H1 (cell line): ENCODE results near the gene ASB13. TPM values are rescaled to one million over a fixed set of nuclear protein-coding genes. Genes with fewer than 3 reads are reported as not detected.

Source experiments
- CTCF ChIA-PET: fragments of 300-600 bp; sonication (Branson Sonifier 250); formaldehyde crosslinking; loops from one replicate; lab custom pipeline; 2021; ENCODE audit not compliant: partially characterized antibody; lab: Charles Lee
- POLR2A ChIA-PET: fragments of 300-600 bp; sonication (Branson Sonifier 250); formaldehyde crosslinking; loops from one replicate; lab custom pipeline; 2021; ENCODE audit warnings: inconsistent platforms; ENCODE audit not compliant: partially characterized antibody; lab: Charles Lee
- DNase-seq, 2 experiments: peaks; one replicate each; pipeline versions ENCODE4 v3.0.0 to v3.0.0-alpha.2; 2010 to 2022; ENCODE audit warnings: low spot score in 2 of 2, low read depth in 1 of 2, mixed read lengths in 1 of 2
- FAIRE-seq: peaks from 2 replicates; lab custom pipeline; 2011; peaks lifted over from hg19 to GRCh38; lab: Jason Lieb, UNC
- H2AFZ ChIP-seq: 2 replicates; pipeline ENCODE4 v1.8.1; 2012; ENCODE audit warnings: low read length, inconsistent platforms
- H2AK5ac ChIP-seq: 2 replicates; pipeline ENCODE4 v1.6.1; 2013; ENCODE audit warnings: low read depth, low read length
- H2BK120ac ChIP-seq: replicated peaks from 2 replicates; pipeline ENCODE3; 2013; ENCODE audit warnings: low read depth, low read length, inconsistent platforms
- H2BK12ac ChIP-seq: 2 replicates; pipeline ENCODE4 v1.6.1; 2013; ENCODE audit warnings: low read depth, low read length
- H2BK15ac ChIP-seq: 2 replicates; pipeline ENCODE4 v1.6.1; 2013; ENCODE audit warnings: low read length
- H2BK20ac ChIP-seq: 2 replicates; pipeline ENCODE4 v1.6.1; 2013; ENCODE audit warnings: low read length
- H2BK5ac ChIP-seq: 2 replicates; pipeline ENCODE4 v1.6.1; 2013; ENCODE audit warnings: low read depth, low read length
- H3K14ac ChIP-seq: 2 replicates; pipeline ENCODE4 v1.6.1; 2013; ENCODE audit warnings: inconsistent platforms; ENCODE audit not compliant: insufficient read length
- H3K18ac ChIP-seq: 2 replicates; pipeline ENCODE4 v1.6.1; 2013; ENCODE audit warnings: low read length; ENCODE audit errors: extremely low read depth
- H3K23ac ChIP-seq: 2 replicates; pipeline ENCODE4 v1.6.1; 2013; ENCODE audit warnings: inconsistent platforms; ENCODE audit not compliant: insufficient read length
- H3K23me2 ChIP-seq: 2 replicates; pipeline ENCODE4 v1.6.1; 2013; ENCODE audit warnings: low read depth, low read length
- H3K27ac ChIP-seq: 2 replicates; pipeline ENCODE4 v1.6.1; 2011; ENCODE audit warnings: low read depth, low read length, inconsistent platforms
- H3K27me3 ChIP-seq, 4 experiments: replicated peaks in 1 of 4; 1 replicate in 1 of 4; 2 replicates in 3 of 4; pipeline versions ENCODE4 v1.6.1 to v1.8.1; 2011 to 2013; ENCODE audit warnings: low read length in 3 of 4, mild to moderate bottlenecking in 3 of 4, inconsistent platforms in 2 of 4, mixed read lengths in 2 of 4, moderate library complexity in 1 of 4; ENCODE audit not compliant: control insufficient read depth in 3 of 4, insufficient read depth in 3 of 4; ENCODE audit errors: extremely low read depth in 1 of 4
- H3K36me3 ChIP-seq, 4 experiments: 2 replicates each; pipeline versions ENCODE4 v1.6.1 to v1.8.1; 2011 to 2013; ENCODE audit warnings: mild to moderate bottlenecking in 4 of 4, low read length in 3 of 4, moderate library complexity in 2 of 4, control low read depth in 1 of 4, inconsistent platforms in 1 of 4; ENCODE audit not compliant: insufficient read depth in 4 of 4, control insufficient read depth in 2 of 4
- H3K4ac ChIP-seq: replicated peaks from 2 replicates; pipeline ENCODE3; 2013; ENCODE audit warnings: low read length, low read depth, mixed read lengths, inconsistent platforms; ENCODE audit not compliant: insufficient read length
- H3K4me1 ChIP-seq, 4 experiments: replicated peaks in 1 of 4; 1 replicate in 1 of 4; 2 replicates in 3 of 4; pipeline versions ENCODE4 v1.6.1 to v1.8.1; 2011 to 2013; ENCODE audit warnings: low read length in 3 of 4, inconsistent platforms in 2 of 4, mixed read lengths in 1 of 4; ENCODE audit not compliant: insufficient read depth in 4 of 4, control insufficient read depth in 3 of 4
- H3K4me2 ChIP-seq, 2 experiments: 2 replicates each; pipeline versions ENCODE4 v1.6.1 to v1.8.1; 2011 to 2013; ENCODE audit warnings: low read depth in 2 of 2, low read length in 2 of 2, control low read depth in 1 of 2, inconsistent platforms in 1 of 2, mild to moderate bottlenecking in 1 of 2; ENCODE audit not compliant: insufficient read depth in 1 of 2
- H3K4me3 ChIP-seq, 4 experiments: fragments of 200-600, 300-600 bp in 1 of 4; sonication (generic), shearing (Covaris generic), sonication (Bioruptor Twin) in 1 of 4; 2 replicates each; pipeline versions ENCODE4 v1.5.1 to v1.8.1; 2011 to 2016; ENCODE audit warnings: low read length in 4 of 4, low read depth in 3 of 4, control low read depth in 2 of 4, inconsistent platforms in 2 of 4, mild to moderate bottlenecking in 2 of 4, mixed read lengths in 1 of 4, moderate library complexity in 1 of 4; ENCODE audit not compliant: insufficient read depth in 2 of 4; ENCODE audit errors: extremely low read depth in 1 of 4
- H3K56ac ChIP-seq: replicated peaks from 2 replicates; pipeline ENCODE3; 2013; ENCODE audit warnings: low read depth, mild to moderate bottlenecking, mixed read lengths, low read length, inconsistent platforms; ENCODE audit not compliant: insufficient read length
- H3K79me1 ChIP-seq: 2 replicates; pipeline ENCODE4 v1.6.1; 2013; ENCODE audit warnings: low read depth, low read length, control low read depth
- H3K79me2 ChIP-seq, 2 experiments: 2 replicates each; pipeline versions ENCODE4 v1.6.1 to v1.8.1; 2012 to 2013; ENCODE audit warnings: low read length in 2 of 2, mild to moderate bottlenecking in 2 of 2, inconsistent platforms in 1 of 2; ENCODE audit not compliant: insufficient read depth in 2 of 2, control insufficient read depth in 1 of 2
- H3K9ac ChIP-seq, 4 experiments: replicated peaks in 1 of 4; 1 replicate in 1 of 4; 2 replicates in 3 of 4; pipeline versions ENCODE4 v1.6.1 to v1.8.1; 2011 to 2013; ENCODE audit warnings: low read depth in 3 of 4, low read length in 3 of 4, control low read depth in 2 of 4, mild to moderate bottlenecking in 2 of 4, moderate library complexity in 2 of 4, inconsistent platforms in 1 of 4; ENCODE audit errors: extremely low read depth in 1 of 4
- H3K9me3 ChIP-seq, 2 experiments: 2 replicates each; pipeline versions ENCODE4 v1.6.1 to v1.8.1; 2012 to 2013; ENCODE audit warnings: mild to moderate bottlenecking in 2 of 2, moderate library complexity in 2 of 2, control low read depth in 1 of 2, inconsistent platforms in 1 of 2, low read depth in 1 of 2, low read length in 1 of 2, mixed read lengths in 1 of 2; ENCODE audit not compliant: insufficient read depth in 2 of 2
- H4K20me1 ChIP-seq, 2 experiments: replicated peaks in 1 of 2; 2 replicates each; pipeline versions ENCODE3 to v1.8.1; 2011 to 2013; ENCODE audit warnings: inconsistent platforms in 2 of 2, low read length in 2 of 2, mild to moderate bottlenecking in 1 of 2; ENCODE audit not compliant: insufficient read depth in 2 of 2, control insufficient read depth in 1 of 2
- H4K5ac ChIP-seq: 2 replicates; pipeline ENCODE4 v1.6.1; 2013; ENCODE audit warnings: low read length, low read depth, mixed read lengths, inconsistent platforms; ENCODE audit not compliant: insufficient read length
- H4K8ac ChIP-seq: 2 replicates; pipeline ENCODE4 v1.8.0; 2013; ENCODE audit warnings: mild to moderate bottlenecking, moderate library complexity, low read length, inconsistent platforms; ENCODE audit not compliant: insufficient read depth; ENCODE audit errors: extremely low read depth
- H4K91ac ChIP-seq: replicated peaks from 2 replicates; pipeline ENCODE3; 2013; ENCODE audit warnings: low read length, mixed read lengths, inconsistent platforms; ENCODE audit not compliant: insufficient read length
- BACH1 ChIP-seq: IDR thresholded peaks from 2 replicates; pipeline ENCODE4 v1.6.1; 2012; ENCODE audit warnings: low read length, improper control_type of control experiment
- BCL11A ChIP-seq, 2 experiments: IDR thresholded peaks; one replicate each; pipeline ENCODE4 v1.6.1; 2011; ENCODE audit warnings: low read depth in 2 of 2, low read length in 2 of 2, mild to moderate bottlenecking in 2 of 2
- CBX5 ChIP-seq: fragments of 300-800, 300-1000 bp; sonication (generic); IDR thresholded peaks from 2 replicates; pipeline ENCODE4 v1.7.1; 2016; ENCODE audit warnings: antibody characterized with exemption, low read length, low read depth
- EGR1 ChIP-seq: IDR thresholded peaks from 2 replicates; pipeline ENCODE4 v1.6.1; 2011; ENCODE audit warnings: low read depth, low read length, borderline replicate concordance
- GTF2F1 ChIP-seq: IDR thresholded peaks from 2 replicates; pipeline ENCODE4 v1.6.1; 2012; ENCODE audit warnings: low read depth, low read length, improper control_type of control experiment, borderline replicate concordance
- SP1 ChIP-seq: IDR thresholded peaks from 2 replicates; pipeline ENCODE4 v1.6.1; 2011; ENCODE audit warnings: low read depth, low read length
- TCF12 ChIP-seq: IDR thresholded peaks from 2 replicates; pipeline ENCODE4 v1.6.1; 2011; ENCODE audit warnings: low read depth, mild to moderate bottlenecking, low read length
- TEAD4 ChIP-seq: IDR thresholded peaks from 2 replicates; pipeline ENCODE4 v1.6.1; 2012; ENCODE audit warnings: low read depth, low read length, inconsistent platforms, mixed read lengths
- ZNF274 ChIP-seq: IDR thresholded peaks from 2 replicates; pipeline ENCODE4 v1.7.0; 2012; ENCODE audit warnings: low read length, borderline replicate concordance; ENCODE audit errors: extremely low read depth
- WGBS, 2 experiments: shearing (Covaris generic) in 1 of 2; methylation state at CpG; one replicate each; pipeline versions ENCODE4 v1.1.6 to v1.1.7; 2013 to 2015; ENCODE audit warnings: low lambda C conversion rate in 2 of 2, mixed read lengths in 2 of 2, inconsistent platforms in 1 of 2, low coverage in 1 of 2, missing lambda C conversion rate in 1 of 2; ENCODE audit not compliant: insufficient replicate concordance in 2 of 2, insufficient coverage in 1 of 2, insufficient read length in 1 of 2; ENCODE audit errors: extremely low coverage in 1 of 2, missing lambda C conversion rate in 1 of 2; 5-methylcytosine and 5-hydroxymethylcytosine counted together
- polyA plus RNA-seq, 7 experiments: library from polyadenylated mRNA; depleted of rRNA in 3 of 7; stranded (reverse) in 5 of 7; unstranded in 2 of 7; fragments of >200 nt in 5 of 7; fragments of 200-250 nt in 2 of 7; gene quantifications; 1 replicate in 5 of 7; 2 replicates in 1 of 7; 4 replicates in 1 of 7; pipeline versions ENCODE4 v1.2.1 to v1.2.3, GENCODE V29; 2011 to 2013; ENCODE audit warnings: missing spikeins in 2 of 7, mixed read lengths in 2 of 7
- total RNA-seq: library from RNA; stranded (reverse); fragmentation: NEBNext Ultra II Directional; extraction: Animal tissue kit (Norgen Biotek cat#: 25700); gene quantifications from 2 replicates; pipeline ENCODE4 v1.2.1, GENCODE V29; 2021

Gene ASB13
- total and polyA plus RNA-seq, 2 of the 8 experiments (the other 6 are each of a cell fraction or from before 2014, with no cell fraction given), result 12.3 to 20.2 TPM

GRCh38 chr10:5615316-5615715, 51.1 kb downstream of the ASB13 start:
- Histone ChIP-seq H3K27me3 (no peaks in the 10 kb centered on the region), H4K91ac (no peak overlapping the region), H3K36me3 (no peaks in the 10 kb centered on the region), H3K4me3 (no peak overlapping the region), H4K5ac (no peak overlapping the region), H3K4me1 (no peaks in the 10 kb centered on the region; a peak in 1 of 7 replicates), H2BK120ac (no peak overlapping the region), H3K27ac (no peak overlapping the region), H3K4ac (no peak overlapping the region), H3K4me2 (no peak overlapping the region), H2BK12ac (no peak overlapping the region), H3K18ac (no peak overlapping the region), H2BK5ac (no peak overlapping the region), H3K23ac (no peak overlapping the region), H4K20me1 (no peaks in the 10 kb centered on the region), H3K23me2 (no peaks in the 10 kb centered on the region), H2BK20ac (no peak overlapping the region), H3K14ac (no peak overlapping the region), H3K79me2 (no peaks in the 10 kb centered on the region), H4K8ac (no peak overlapping the region), H3K9me3 (no peaks in the 10 kb centered on the region), H2AFZ (no peak overlapping the region), H3K79me1 (no peaks in the 10 kb centered on the region), H3K56ac (no peak overlapping the region), H2BK15ac (no peak overlapping the region), H2AK5ac (no peak overlapping the region), H3K9ac (no peak overlapping the region)
- CTCF ChIA-PET, result interaction anchor here (0.6 to 1.5 kb wide), 7 partner anchors 9 to 173 kb away, joined by 3 to 6 read pairs (median 3); no protein-coding TSS in a partner anchor
- FAIRE-seq (no peak), DNase-seq (no peak)
- POLR2A ChIA-PET, result interaction anchor here (1.0 to 1.6 kb wide), 2 partner anchors 153 to 169 kb away, joined by 3 to 4 read pairs; no protein-coding TSS in a partner anchor
- WGBS, 2 experiments, result 90% methylated on average over 7 of the region's 7 CpGs; no CpG with 5 or more reads in 1 of the 2 experiments
- TF ChIP-seq TCF12 (no peak), EGR1 (no peak), TEAD4 (no peak), BACH1 (no peak), BCL11A (IDR thresholded peaks at IDR 0.05; ENCODE audit: low read depth in 2 of 2, low read length in 2 of 2) (no peak), CBX5 (no peak), ZNF274 (no peak), SP1 (no peak), GTF2F1 (no peak)
